Caco-2 (cell line): ENCODE measurements around the gene FAHD2A. TPM values are rescaled to one million over a fixed set of nuclear protein-coding genes. Genes with fewer than 3 reads are reported as not detected.

ENCODE experiments used
- BruUV-seq: library from RNA; stranded (reverse); fragments of 400-500 nt; replicated peaks from 2 replicates; lab custom pipeline; 2021; lab: Mats Ljungman, UMichigan
- CTCF ChIA-PET: fragments of 300-600 bp; sonication (Branson Sonifier 250); formaldehyde crosslinking; loops from one replicate; lab custom pipeline; 2022; ENCODE audit warnings: antibody characterized with exemption; lab: Charles Lee
- POLR2A ChIA-PET: fragments of 300-600 bp; sonication (Branson Sonifier 250); formaldehyde crosslinking; loops from one replicate; lab custom pipeline; 2022; ENCODE audit warnings: antibody characterized with exemption; lab: Charles Lee
- DNase-seq, 2 experiments: peaks; one replicate each; pipeline versions ENCODE4 v3.0.0 to v3.0.0-alpha.2; 2020 to 2022
- H3K27me3 ChIP-seq: replicated peaks from 2 replicates; pipeline ENCODE4 v1.6.0; 2011; ENCODE audit warnings: low read length; ENCODE audit not compliant: control insufficient read depth, insufficient read depth
- H3K36me3 ChIP-seq: 2 replicates; pipeline ENCODE4 v1.5.1; 2011; ENCODE audit warnings: low read length; ENCODE audit not compliant: control insufficient read depth, insufficient read depth
- H3K4me1 ChIP-seq: fragments of 250-450 bp; sonication (Bioruptor Pico); 2 replicates; pipeline ENCODE4 v1.5.1; 2020; ENCODE audit warnings: mild to moderate bottlenecking
- H3K4me3 ChIP-seq: 2 replicates; pipeline ENCODE4 v1.5.1; 2011; ENCODE audit warnings: low read depth, mild to moderate bottlenecking, control low read depth, low read length
- H3K9me3 ChIP-seq: fragments of 250-450 bp; sonication (Bioruptor Pico); 2 replicates; pipeline ENCODE4 v1.5.1; 2020; ENCODE audit warnings: mild to moderate bottlenecking, moderate library complexity
- H3K27ac Mint-ChIP-seq: one replicate; pipeline ENCODE4 v1.8.0; 2022; ENCODE audit warnings: mixed read lengths; ENCODE audit not compliant: unreplicated experiment
- H3K27me3 Mint-ChIP-seq: one replicate; pipeline ENCODE4 v1.8.0; 2022; ENCODE audit warnings: mixed read lengths; ENCODE audit not compliant: insufficient read depth, unreplicated experiment
- H3K36me3 Mint-ChIP-seq: one replicate; pipeline ENCODE4 v1.8.0; 2022; ENCODE audit warnings: mild to moderate bottlenecking, mixed read lengths; ENCODE audit not compliant: insufficient read depth, unreplicated experiment
- H3K4me1 Mint-ChIP-seq: one replicate; pipeline ENCODE4 v1.8.0; 2022; ENCODE audit warnings: low read depth, mixed read lengths; ENCODE audit not compliant: unreplicated experiment
- H3K4me3 Mint-ChIP-seq: one replicate; pipeline ENCODE4 v1.8.0; 2022; ENCODE audit warnings: mild to moderate bottlenecking, moderate library complexity, mixed read lengths; ENCODE audit not compliant: unreplicated experiment
- H3K9me3 Mint-ChIP-seq: one replicate; pipeline ENCODE4 v1.8.0; 2022; ENCODE audit warnings: mixed read lengths; ENCODE audit not compliant: unreplicated experiment
- CTCF ChIP-seq, 2 experiments: fragments of 200-600 bp in 1 of 2; IDR thresholded peaks; 1 replicate in 1 of 2; 2 replicates in 1 of 2; pipeline versions ENCODE4 v1.5.1 to v1.8.0; 2011 to 2022; ENCODE audit warnings: antibody characterized with exemption in 1 of 2, control low read depth in 1 of 2, inconsistent platforms in 1 of 2, low read depth in 1 of 2, low read length in 1 of 2, mild to moderate bottlenecking in 1 of 2, moderate library complexity in 1 of 2; ENCODE audit not compliant: insufficient read depth in 1 of 2, severe bottlenecking in 1 of 2, unreplicated experiment in 1 of 2
- intact Hi-C: fragments of 100-400 bp; cut with micrococcal nuclease; formaldehyde crosslinking; loops from one replicate; pipeline ENCODE4 v1.10.0; 2022; ENCODE audit not compliant: unreplicated experiment
- total RNA-seq: library from RNA; stranded (reverse); gene quantifications from 2 replicates; pipeline ENCODE4 v1.2.3, GENCODE V29; 2022

Gene FAHD2A
- total RNA-seq, 1 experiment from 2014 or later, result 26.8 TPM

GRCh38 chr2:95366514-95366913, 36.0 kb upstream of the FAHD2A start:
- Histone ChIP-seq H3K36me3 (no peaks in the 10 kb centered on the region), H3K4me1 (no peaks in the 10 kb centered on the region), H3K9me3 (no peaks in the 10 kb centered on the region), H3K27me3 (no peaks in the 10 kb centered on the region), H3K4me3 (no peak overlapping the region)
- H3K27ac Mint-ChIP-seq, result no peak overlapping the region
- no peaks in the 10 kb centered on the region for H3K4me1 Mint-ChIP-seq
- CTCF ChIA-PET, result no interaction called here
- no peak for TF ChIP-seq CTCF (IDR thresholded peaks at IDR 0.05; ENCODE audit: insufficient read depth in 1 of 2, low read depth in 1 of 2, low read length in 1 of 2, severe bottlenecking in 1 of 2, unreplicated experiment in 1 of 2)
- no peak overlapping the region for H3K4me3 Mint-ChIP-seq
- H3K36me3 Mint-ChIP-seq, result no peaks in the 10 kb centered on the region
- POLR2A ChIA-PET, result no interaction called here
- intact Hi-C loops, result no loop called here
- no peaks in the 10 kb centered on the region for H3K9me3 Mint-ChIP-seq
- BruUV-seq, result no TSS peak
- DNase-seq, result no peak
- peaks cover 20% of the 10 kb centered on the region for H3K27me3 Mint-ChIP-seq

DNA sequence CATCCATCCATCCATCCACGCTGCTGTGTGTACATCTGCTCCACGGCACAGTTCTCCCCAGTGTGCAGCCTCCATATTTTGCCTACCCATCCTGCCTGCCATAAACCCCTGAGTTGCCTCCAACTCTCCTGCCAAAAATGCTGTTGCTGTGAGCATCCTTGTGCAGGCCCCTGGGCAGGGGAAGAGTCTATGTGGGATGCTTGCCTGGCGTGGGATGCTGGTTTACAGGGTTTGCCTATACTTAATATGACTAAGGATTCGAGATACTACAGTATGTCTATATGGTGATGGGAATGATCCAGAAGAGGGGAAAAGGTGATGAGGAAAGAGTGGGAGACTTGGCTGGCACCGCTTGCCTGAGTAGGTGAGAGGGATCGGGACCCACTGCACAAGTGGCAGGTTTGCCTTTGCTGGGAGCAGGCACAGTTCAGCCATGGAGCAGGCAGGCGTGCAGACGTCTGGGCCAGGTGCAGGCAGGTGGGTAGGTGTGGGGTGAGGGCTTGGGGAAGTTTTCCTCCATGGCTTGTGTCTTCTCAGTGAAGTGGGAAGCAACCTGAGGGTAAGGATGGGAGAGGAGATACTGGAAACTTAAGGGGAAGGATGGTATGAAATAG, 30.2 kb upstream of the FAHD2A start:
- no peaks in the 10 kb centered on the region; the same call in none of the 2 replicates for H3K27me3 ChIP-seq
- H3K36me3 ChIP-seq, result no peaks in the 10 kb centered on the region
- no peak overlapping the region for H3K4me3 ChIP-seq
- intact Hi-C loops, result no loop called here
- POLR2A ChIA-PET, result no interaction called here
- DNase-seq, result no peak
- CTCF ChIA-PET, result no interaction called here
- Mint-ChIP-seq H3K27me3 (peaks cover 17% of the 10 kb centered on the region), H3K36me3 (no peaks in the 10 kb centered on the region), H3K4me1 (no peaks in the 10 kb centered on the region), H3K27ac (no peak overlapping the region), H3K4me3 (no peak overlapping the region), H3K9me3 (no peaks in the 10 kb centered on the region)
- no peaks in the 10 kb centered on the region for H3K9me3 ChIP-seq
- TF ChIP-seq CTCF (IDR thresholded peaks at IDR 0.05; ENCODE audit: insufficient read depth in 1 of 2, low read depth in 1 of 2, low read length in 1 of 2, severe bottlenecking in 1 of 2, unreplicated experiment in 1 of 2), result no peak
- H3K4me1 ChIP-seq, result no peaks in the 10 kb centered on the region
- no TSS peak for BruUV-seq

- no peak overlapping the region for H3K4me3 ChIP-seq
- no peaks in the 10 kb centered on the region; the same call in none of the 2 replicates for H3K27me3 ChIP-seq
- H3K9me3 ChIP-seq, result no peaks in the 10 kb centered on the region
- no TSS peak for BruUV-seq
- H3K4me1 ChIP-seq, result no peaks in the 10 kb centered on the region
- ChIA-PET CTCF (no interaction called here), POLR2A (no interaction called here)
- Mint-ChIP-seq H3K36me3 (no peaks in the 10 kb centered on the region), H3K27me3 (peaks cover 17% of the 10 kb centered on the region), H3K27ac (no peak overlapping the region), H3K4me3 (no peak overlapping the region), H3K4me1 (no peaks in the 10 kb centered on the region), H3K9me3 (no peaks in the 10 kb centered on the region)
- intact Hi-C loops, result no loop called here
- no peak for TF ChIP-seq CTCF (IDR thresholded peaks at IDR 0.05; ENCODE audit: insufficient read depth in 1 of 2, low read depth in 1 of 2, low read length in 1 of 2, severe bottlenecking in 1 of 2, unreplicated experiment in 1 of 2)
- no peak for DNase-seq
- no peaks in the 10 kb centered on the region for H3K36me3 ChIP-seq
Observed at GRCh38 chr2:95372845-95373244, 29.7 kb upstream of the FAHD2A start.
